Smooth muscle cell of the brain vasculature (primary cell): ENCODE data around the gene SH3PXD2A.

Experiments used
- DNase-seq: peaks from one replicate; pipeline ENCODE4 v3.0.0-alpha.2; 2012; ENCODE audit warnings: low read depth, low spot score

The SH3PXD2A gene

DNA sequence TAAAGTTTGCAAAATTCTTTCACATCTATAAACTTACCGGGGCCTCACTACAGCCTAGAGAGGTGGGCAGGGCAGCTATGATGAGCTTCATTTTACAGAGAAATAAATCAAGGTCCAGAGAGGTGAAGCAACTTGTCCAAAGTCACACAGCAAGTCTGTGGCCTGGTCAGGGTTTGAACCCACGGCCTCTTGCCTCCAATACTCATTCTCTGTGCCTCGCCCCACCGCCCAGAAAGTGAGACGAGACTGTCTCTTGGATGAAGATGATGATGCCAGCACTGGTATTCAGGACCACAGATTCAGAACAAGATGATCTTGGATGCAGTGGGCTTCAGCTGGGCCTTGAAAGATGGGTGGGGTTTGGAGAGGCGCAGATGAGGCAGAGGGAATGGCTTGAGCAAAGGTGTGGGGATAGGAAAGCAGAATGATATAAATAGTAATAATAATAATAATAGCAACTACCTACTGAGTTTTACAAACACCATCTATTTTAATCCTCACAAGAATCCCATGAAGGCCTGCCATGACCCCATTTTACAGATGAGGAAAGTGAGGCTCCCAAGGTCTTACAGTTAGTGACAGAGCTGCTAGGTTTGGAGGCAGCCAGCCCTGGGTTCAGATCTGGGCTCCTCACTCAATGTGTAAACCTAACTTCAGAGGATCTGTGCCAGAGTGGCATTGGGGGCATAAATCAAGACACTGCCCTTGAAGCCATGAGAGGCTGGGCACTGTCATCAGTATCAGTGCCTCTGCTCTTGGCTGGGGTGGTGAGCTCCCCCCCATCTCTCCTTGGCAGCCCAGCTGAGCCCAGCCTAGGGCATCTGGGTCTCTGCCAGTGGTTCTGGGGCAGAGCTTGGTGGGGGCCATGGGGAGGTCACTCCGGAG lies 291.9 kb downstream of the SH3PXD2A start:
- DNase-seq: no peak

DNA sequence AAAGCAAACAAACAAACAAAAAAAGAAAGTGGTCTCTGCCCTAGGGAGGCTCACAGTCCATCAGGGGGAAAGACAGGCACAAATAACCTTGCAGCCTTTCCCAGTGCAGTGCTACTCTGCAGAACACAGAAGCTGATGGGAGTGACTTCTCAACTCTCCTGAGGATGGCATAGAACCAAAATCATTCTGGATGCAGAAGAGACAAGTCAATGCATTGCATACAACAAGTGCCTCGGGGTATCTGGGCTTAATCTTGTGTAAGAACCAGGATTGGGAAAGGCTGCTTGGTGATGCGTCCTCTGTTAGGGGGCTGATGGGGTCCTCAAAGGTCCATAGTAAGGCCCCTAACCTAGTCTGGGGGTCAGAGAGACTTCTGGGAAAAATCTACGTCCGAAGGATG lies 293.0 kb downstream of the SH3PXD2A start:
- no peak for DNase-seq

DNA sequence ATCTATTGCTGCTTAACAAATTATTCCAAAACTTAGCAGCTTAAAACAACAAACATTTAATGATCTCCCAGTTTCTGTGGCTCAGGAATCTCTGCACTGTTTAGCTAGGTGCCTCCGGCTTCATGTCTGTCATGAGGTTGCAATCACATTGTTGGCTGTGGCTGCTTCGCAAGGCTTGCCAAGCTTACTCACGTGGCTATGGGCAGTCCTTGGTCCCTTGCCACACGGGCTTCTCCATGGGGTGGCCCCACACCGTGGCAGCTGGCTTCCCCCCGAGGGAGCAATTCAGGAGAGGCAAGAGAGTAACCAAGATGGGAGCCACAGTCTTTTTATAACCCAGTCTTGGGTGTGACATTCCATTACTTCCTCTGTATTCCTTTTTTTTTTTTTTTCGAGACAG lies 294.5 kb downstream of the SH3PXD2A start:
- no peak for DNase-seq

DNA sequence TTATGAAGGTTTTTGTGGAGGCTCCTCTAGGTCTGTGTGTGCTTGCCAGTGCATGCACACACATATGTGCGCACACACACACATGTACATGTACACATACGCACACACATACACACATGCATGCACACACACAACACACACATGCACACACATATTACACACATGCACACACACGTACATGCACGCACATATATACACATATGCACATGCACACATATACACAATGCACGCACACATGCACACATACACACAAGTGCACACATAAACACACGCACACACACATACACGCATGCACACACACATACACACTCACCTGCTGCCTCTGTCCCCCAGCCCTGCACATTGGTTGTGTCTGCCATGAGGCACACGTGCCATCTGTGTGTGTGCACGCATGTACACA lies 295.6 kb downstream of the SH3PXD2A start:
- no peak for DNase-seq

DNA sequence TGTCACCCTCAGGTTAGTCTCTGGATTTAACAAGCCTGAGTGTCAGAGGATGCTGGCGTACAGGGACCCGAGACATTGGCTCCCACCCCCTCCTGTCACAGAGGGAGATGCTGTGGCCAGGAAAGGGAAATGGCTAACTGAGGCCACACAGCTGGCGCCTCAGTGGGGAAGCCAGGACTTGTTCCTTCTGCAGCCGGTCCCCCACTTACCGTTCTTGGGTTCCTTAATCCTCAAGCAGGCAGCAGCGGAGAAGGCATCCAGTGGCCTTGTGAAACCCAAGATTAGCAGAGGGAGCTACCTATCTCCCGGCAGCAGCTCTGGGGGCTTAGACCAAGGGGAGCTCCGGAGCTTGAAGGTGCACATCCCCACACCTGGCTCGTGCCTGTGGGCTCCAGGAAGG lies 296.5 kb downstream of the SH3PXD2A start:
- no peak for DNase-seq

DNA sequence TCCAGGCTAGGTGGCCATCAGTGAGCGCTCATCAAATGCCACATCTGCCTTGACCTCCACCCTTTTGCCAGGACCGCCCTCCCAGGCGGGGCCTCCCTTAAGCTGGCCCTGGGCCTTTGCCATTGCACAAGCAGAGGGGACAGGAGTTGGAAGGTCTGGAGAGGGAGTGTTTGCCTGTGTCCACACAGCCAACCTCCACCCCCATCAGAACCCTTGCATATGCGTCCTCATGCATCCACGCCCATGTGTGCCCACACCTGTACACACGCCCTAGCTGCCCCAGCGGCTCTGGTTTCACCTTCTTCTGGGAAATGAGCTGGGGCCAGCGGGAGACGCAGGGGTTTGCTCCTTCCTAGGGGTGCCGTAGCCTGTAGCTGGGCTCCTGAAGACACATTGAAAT lies 297.9 kb downstream of the SH3PXD2A start:
- no peak for DNase-seq

GRCh38 chr10:103556383-103557007 lies 298.9 kb downstream of the SH3PXD2A start:
- no peak for DNase-seq

DNA sequence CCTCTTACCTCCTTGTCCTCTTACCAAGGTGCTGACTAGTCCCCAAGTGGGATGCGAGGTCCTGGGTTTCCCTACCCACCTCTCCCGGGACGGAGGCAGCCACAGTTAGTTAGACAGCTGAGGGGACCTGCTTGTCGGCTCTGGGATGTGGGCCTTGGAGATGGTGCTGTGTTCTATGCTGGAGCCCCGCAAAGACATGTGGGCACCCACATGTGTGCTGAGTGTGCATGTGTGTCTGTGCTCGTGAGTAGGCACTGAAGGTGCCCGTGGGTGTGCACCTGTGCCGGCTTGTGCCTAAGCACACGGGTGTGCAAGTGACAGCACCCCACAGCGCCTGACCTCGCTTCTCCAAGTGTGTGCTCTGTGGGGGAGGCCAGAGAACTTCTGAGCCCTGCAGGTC lies 299.7 kb downstream of the SH3PXD2A start:
- DNase-seq: no peak

- DNase-seq: no peak
Measured at GRCh38 chr10:103555325-103555649, 300.1 kb downstream of the SH3PXD2A start.

- DNase-seq: no peak
Measured at GRCh38 chr10:103554488-103555324, 300.7 kb downstream of the SH3PXD2A start.

- DNase-seq: no peak
Measured at GRCh38 chr10:103553743-103554487, 301.5 kb downstream of the SH3PXD2A start.

DNA sequence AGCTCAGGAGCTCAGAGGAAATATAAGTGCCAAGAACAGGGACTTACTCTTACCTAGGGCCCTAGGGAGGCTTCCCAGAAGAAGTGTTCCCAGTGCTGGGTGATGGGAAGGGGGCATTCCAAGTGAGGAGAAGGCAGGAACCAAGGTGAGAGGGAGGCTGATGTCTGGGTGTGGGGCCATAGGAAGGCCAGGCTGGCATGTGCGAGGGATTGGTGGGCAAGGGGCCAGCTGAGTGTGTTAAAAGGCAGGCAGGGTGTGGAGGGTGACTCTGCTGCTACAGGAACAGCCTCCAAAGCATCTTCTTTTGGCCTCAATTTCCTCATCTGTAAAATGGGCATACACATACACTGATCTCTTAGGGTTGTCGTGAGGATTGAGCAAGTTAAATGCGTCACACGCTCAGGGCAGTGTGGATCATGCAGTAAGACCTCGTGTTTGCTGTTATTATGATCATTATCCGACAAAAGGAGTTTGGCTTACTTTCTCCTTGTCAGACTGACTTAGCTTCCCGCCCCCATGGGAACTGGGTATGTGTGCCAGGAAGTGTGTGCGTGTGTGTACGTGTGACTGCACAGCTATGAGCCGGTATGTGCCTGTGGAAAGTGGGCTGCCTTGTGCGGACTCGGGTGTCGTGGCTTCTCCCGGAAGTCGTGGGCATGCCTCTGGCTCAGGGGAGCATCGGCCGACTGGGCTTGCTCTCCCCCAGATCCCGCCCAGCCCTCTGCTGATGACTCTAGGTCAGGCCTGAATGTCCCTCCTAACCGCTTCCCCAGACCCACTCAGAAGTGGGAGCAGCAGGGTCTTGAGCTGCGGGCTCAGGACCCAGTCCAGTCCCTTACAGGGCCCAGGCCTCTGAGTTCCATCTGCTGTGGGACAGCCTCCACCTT lies 302.3 kb downstream of the SH3PXD2A start:
- DNase-seq: no peak

GRCh38 chr10:103551619-103552602 lies 303.5 kb downstream of the SH3PXD2A start:
- DNase-seq: no peak

- DNase-seq: no peak
Measured at GRCh38 chr10:103550229-103550628, 305.1 kb downstream of the SH3PXD2A start.

DNA sequence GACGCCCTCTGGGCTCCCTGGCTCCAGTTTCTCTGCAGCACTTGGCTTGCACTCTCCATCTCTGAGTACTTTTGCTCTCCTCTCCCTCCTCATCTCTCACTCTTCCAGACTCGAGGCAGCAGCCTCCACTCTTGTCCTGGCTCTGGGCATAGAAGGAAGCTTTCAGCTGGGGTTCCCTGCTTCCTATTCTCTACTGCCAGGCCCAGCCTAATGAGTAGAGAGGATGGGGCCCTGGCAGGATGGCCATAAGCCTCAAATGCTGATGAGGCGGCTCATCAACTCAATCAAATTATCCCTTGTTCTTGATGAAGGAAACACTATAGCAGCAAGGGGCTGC lies 306.1 kb downstream of the SH3PXD2A start:
- no peak for DNase-seq

- no peak for DNase-seq
Measured at GRCh38 chr10:103548581-103549348, 306.6 kb downstream of the SH3PXD2A start.

DNA sequence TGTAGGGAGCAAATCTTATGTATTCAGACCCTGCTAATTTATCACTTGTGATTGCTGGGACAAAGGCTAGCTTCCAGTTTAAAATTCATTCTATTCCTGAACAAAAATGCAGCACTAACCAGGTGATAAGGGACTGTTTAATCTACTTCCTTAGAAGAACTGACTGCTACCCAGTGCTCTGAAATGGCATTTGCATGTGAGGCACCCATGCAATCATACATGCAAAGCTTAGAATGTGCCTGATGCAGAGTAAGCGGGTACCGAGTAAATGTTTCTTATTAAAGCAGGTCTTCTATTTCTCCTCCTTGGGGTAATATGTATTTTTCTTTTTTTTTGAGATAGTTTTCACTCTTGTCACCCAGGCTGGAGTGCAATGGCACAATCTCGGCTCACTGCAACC lies 307.4 kb downstream of the SH3PXD2A start:
- no peak for DNase-seq

DNA sequence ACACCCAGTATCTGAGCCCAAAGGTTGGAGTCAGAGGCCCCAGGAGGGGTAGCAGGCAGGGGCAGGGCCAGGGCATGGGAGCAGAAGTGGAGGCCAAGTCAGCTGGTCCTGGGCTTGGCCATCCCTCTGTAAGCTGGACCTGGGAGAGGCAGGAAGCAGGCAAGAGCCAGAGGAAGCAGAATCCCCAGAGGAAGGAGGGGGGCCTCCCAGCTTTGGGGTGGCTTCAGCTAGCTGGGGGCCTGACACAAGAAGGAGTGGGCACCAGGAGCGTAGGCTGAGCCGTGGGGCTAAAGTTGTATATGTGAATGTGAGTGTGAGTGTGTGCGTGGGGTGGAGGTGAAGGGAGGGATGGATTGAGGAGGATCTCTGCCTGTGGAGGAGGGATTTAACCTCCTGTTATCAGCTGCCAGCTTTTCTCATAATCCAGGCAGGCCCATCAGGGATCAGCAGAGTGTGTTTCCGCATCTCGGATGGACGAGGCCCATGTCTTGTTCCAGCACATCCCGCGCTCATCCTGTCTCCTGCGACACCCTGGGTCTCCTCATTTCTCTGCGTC lies 307.9 kb downstream of the SH3PXD2A start:
- no peak for DNase-seq

GRCh38 chr10:103546401-103546800 lies 309.0 kb downstream of the SH3PXD2A start:
- no peak for DNase-seq
